ENCODE measurements around the gene LUZP2. TPM values are rescaled to one million over a fixed set of nuclear protein-coding genes. Genes with fewer than 3 reads are reported as not detected.

LUZP2 gene
- total and polyA plus RNA-seq, 5 donors, result 0.02 TPM; not detected in 4

GRCh38 chr11:24511511-24511910 is 14.7 kb downstream of the LUZP2 start:
- DNase-seq (no peak), ATAC-seq (no peak)
- Histone ChIP-seq H3K9me3 (ENCODE audit: control insufficient read depth, low read length) (no peaks in the 10 kb centered on the region), H3K27ac (ENCODE audit: low read length) (no peak overlapping the region), H3K4me1 (ENCODE audit: control insufficient read depth, insufficient read depth, low read length) (no peaks in the 10 kb centered on the region), H3K4me3 (ENCODE audit: low read length) (no peak overlapping the region), H3K27me3 (ENCODE audit: control insufficient read depth, insufficient read depth) (no peaks in the 10 kb centered on the region)
- 67% methylated on average over 5 of the region's 5 CpGs for WGBS
- intact Hi-C loops (cut with DNase I), result no loop called here

- H3K27ac ChIP-seq (ENCODE audit: low read length), result no peak overlapping the region
- ATAC-seq (no peak), DNase-seq (no peak)
- H3K27me3 ChIP-seq (ENCODE audit: control insufficient read depth, insufficient read depth), result no peaks in the 10 kb centered on the region
- H3K4me3 ChIP-seq (ENCODE audit: low read length), result no peak overlapping the region
- no peaks in the 10 kb centered on the region for H3K9me3 ChIP-seq (ENCODE audit: control insufficient read depth, low read length)
- intact Hi-C loops (cut with DNase I), result no loop called here
- H3K4me1 ChIP-seq (ENCODE audit: control insufficient read depth, insufficient read depth, low read length), result no peaks in the 10 kb centered on the region
- WGBS, result 53% methylated on average over 3 of the region's 3 CpGs
Measured at GRCh38 chr11:24513479-24514218, 16.8 kb downstream of the LUZP2 start.

- intact Hi-C loops (cut with DNase I), result no loop called here
- Histone ChIP-seq H3K4me1 (ENCODE audit: control insufficient read depth, insufficient read depth, low read length) (no peaks in the 10 kb centered on the region), H3K9me3 (ENCODE audit: control insufficient read depth, low read length) (no peaks in the 10 kb centered on the region), H3K4me3 (ENCODE audit: low read length) (no peak overlapping the region), H3K27me3 (ENCODE audit: control insufficient read depth, insufficient read depth) (no peaks in the 10 kb centered on the region), H3K27ac (ENCODE audit: low read length) (no peak overlapping the region)
- DNase-seq (no peak), ATAC-seq (no peak)
- WGBS, result 72% methylated on average over 2 of the region's 2 CpGs
Measured at GRCh38 chr11:24514219-24514594, 17.4 kb downstream of the LUZP2 start.

GRCh38 chr11:24515632-24516031 is 18.8 kb downstream of the LUZP2 start:
- intact Hi-C loops (cut with DNase I), result no loop called here
- Histone ChIP-seq H3K27ac (ENCODE audit: low read length) (no peak overlapping the region), H3K27me3 (ENCODE audit: control insufficient read depth, insufficient read depth) (no peaks in the 10 kb centered on the region), H3K4me3 (ENCODE audit: low read length) (no peak overlapping the region), H3K9me3 (ENCODE audit: control insufficient read depth, low read length) (no peaks in the 10 kb centered on the region), H3K4me1 (ENCODE audit: control insufficient read depth, insufficient read depth, low read length) (no peaks in the 10 kb centered on the region)
- no peak for ATAC-seq
- no peak for DNase-seq
- 79% methylated on average over 1 of the region's 1 CpG for WGBS

- H3K4me3 ChIP-seq (ENCODE audit: low read length), result no peak overlapping the region
- DNase-seq (no peak), ATAC-seq (no peak)
- no peak overlapping the region for H3K27ac ChIP-seq (ENCODE audit: low read length)
- intact Hi-C loops (cut with DNase I), result no loop called here
- H3K27me3 ChIP-seq (ENCODE audit: control insufficient read depth, insufficient read depth), result no peaks in the 10 kb centered on the region
- no peaks in the 10 kb centered on the region for H3K9me3 ChIP-seq (ENCODE audit: control insufficient read depth, low read length)
- H3K4me1 ChIP-seq (ENCODE audit: control insufficient read depth, insufficient read depth, low read length), result no peaks in the 10 kb centered on the region
Measured at GRCh38 chr11:24516638-24517037, 19.8 kb downstream of the LUZP2 start.

- WGBS, result 76% methylated on average over 5 of the region's 5 CpGs
- ATAC-seq (no peak), DNase-seq (no peak)
- no peaks in the 10 kb centered on the region for H3K9me3 ChIP-seq (ENCODE audit: control insufficient read depth, low read length)
- no peaks in the 10 kb centered on the region for H3K4me1 ChIP-seq (ENCODE audit: control insufficient read depth, insufficient read depth, low read length)
- H3K27ac ChIP-seq (ENCODE audit: low read length), result no peak overlapping the region
- H3K27me3 ChIP-seq (ENCODE audit: control insufficient read depth, insufficient read depth), result no peaks in the 10 kb centered on the region
- no peak overlapping the region for H3K4me3 ChIP-seq (ENCODE audit: low read length)
- intact Hi-C loops (cut with DNase I), result no loop called here
Measured at GRCh38 chr11:24521601-24522000, 24.7 kb downstream of the LUZP2 start.

GRCh38 chr11:24524156-24524555 is 27.3 kb downstream of the LUZP2 start:
- Histone ChIP-seq H3K9me3 (ENCODE audit: control insufficient read depth, low read length) (no peaks in the 10 kb centered on the region), H3K4me3 (ENCODE audit: low read length) (no peak overlapping the region), H3K27ac (ENCODE audit: low read length) (no peak overlapping the region), H3K4me1 (ENCODE audit: control insufficient read depth, insufficient read depth, low read length) (no peaks in the 10 kb centered on the region), H3K27me3 (ENCODE audit: control insufficient read depth, insufficient read depth) (no peaks in the 10 kb centered on the region)
- no peak for DNase-seq
- no peak for ATAC-seq
- intact Hi-C loops (cut with DNase I), result no loop called here
- WGBS, result 52% methylated on average over 3 of the region's 3 CpGs

GRCh38 chr11:24531528-24531927 is 34.7 kb downstream of the LUZP2 start:
- intact Hi-C loops (cut with DNase I), result no loop called here
- Histone ChIP-seq H3K4me1 (ENCODE audit: control insufficient read depth, insufficient read depth, low read length) (no peaks in the 10 kb centered on the region), H3K9me3 (ENCODE audit: control insufficient read depth, low read length) (no peaks in the 10 kb centered on the region), H3K27ac (ENCODE audit: low read length) (no peak overlapping the region), H3K27me3 (ENCODE audit: control insufficient read depth, insufficient read depth) (no peaks in the 10 kb centered on the region), H3K4me3 (ENCODE audit: low read length) (no peak overlapping the region)
- no peak for DNase-seq
- 31% methylated on average over 3 of the region's 3 CpGs for WGBS
- ATAC-seq, result no peak

GRCh38 chr11:24543771-24544170 is 46.9 kb downstream of the LUZP2 start:
- no peaks in the 10 kb centered on the region for H3K9me3 ChIP-seq (ENCODE audit: control insufficient read depth, low read length)
- no peaks in the 10 kb centered on the region for H3K27me3 ChIP-seq (ENCODE audit: control insufficient read depth, insufficient read depth)
- H3K4me1 ChIP-seq (ENCODE audit: control insufficient read depth, insufficient read depth, low read length), result no peaks in the 10 kb centered on the region
- H3K4me3 ChIP-seq (ENCODE audit: low read length), result no peak overlapping the region
- no peak overlapping the region for H3K27ac ChIP-seq (ENCODE audit: low read length)
- WGBS, result 44% methylated on average over 3 of the region's 3 CpGs
- intact Hi-C loops (cut with DNase I), result no loop called here
- DNase-seq, result no peak
- ATAC-seq, result no peak

- 79% methylated on average over 3 of the region's 3 CpGs for WGBS
- Histone ChIP-seq H3K9me3 (ENCODE audit: control insufficient read depth, low read length) (no peaks in the 10 kb centered on the region), H3K4me1 (ENCODE audit: control insufficient read depth, insufficient read depth, low read length) (no peaks in the 10 kb centered on the region), H3K27me3 (ENCODE audit: control insufficient read depth, insufficient read depth) (no peaks in the 10 kb centered on the region), H3K27ac (ENCODE audit: low read length) (no peak overlapping the region), H3K4me3 (ENCODE audit: low read length) (no peak overlapping the region)
- intact Hi-C loops (cut with DNase I), result no loop called here
- no peak for ATAC-seq
- DNase-seq, result no peak
Measured at GRCh38 chr11:24556693-24557092, 59.8 kb downstream of the LUZP2 start.

- no peaks in the 10 kb centered on the region for H3K4me1 ChIP-seq (ENCODE audit: control insufficient read depth, insufficient read depth, low read length)
- no peaks in the 10 kb centered on the region for H3K9me3 ChIP-seq (ENCODE audit: control insufficient read depth, low read length)
- no peak overlapping the region for H3K27ac ChIP-seq (ENCODE audit: low read length)
- intact Hi-C loops (cut with DNase I), result no loop called here
- no peaks in the 10 kb centered on the region for H3K27me3 ChIP-seq (ENCODE audit: control insufficient read depth, insufficient read depth)
- no peak overlapping the region for H3K4me3 ChIP-seq (ENCODE audit: low read length)
- no peak for ATAC-seq
- no peak for DNase-seq
Measured at GRCh38 chr11:24559315-24559714, 62.5 kb downstream of the LUZP2 start.

- WGBS, result 78% methylated on average over 4 of the region's 4 CpGs
- no peak for DNase-seq
- ATAC-seq, result no peak
- intact Hi-C loops (cut with DNase I), result no loop called here
- H3K4me3 ChIP-seq (ENCODE audit: low read length), result no peak overlapping the region
- H3K4me1 ChIP-seq (ENCODE audit: control insufficient read depth, insufficient read depth, low read length), result no peaks in the 10 kb centered on the region
- no peaks in the 10 kb centered on the region for H3K27me3 ChIP-seq (ENCODE audit: control insufficient read depth, insufficient read depth)
- no peaks in the 10 kb centered on the region for H3K9me3 ChIP-seq (ENCODE audit: control insufficient read depth, low read length)
- no peak overlapping the region for H3K27ac ChIP-seq (ENCODE audit: low read length)
Measured at GRCh38 chr11:24560324-24560723, 63.5 kb downstream of the LUZP2 start.

Data from right cardiac atrium (tissue), 5 donors.